Measurements from ENCODE around the gene ORM1.

Gene ORM1

GRCh38 chr9:114314256-114314867 lies 8.5 kb upstream of the ORM1 start:
- TF ChIP-seq, protein P1, sequence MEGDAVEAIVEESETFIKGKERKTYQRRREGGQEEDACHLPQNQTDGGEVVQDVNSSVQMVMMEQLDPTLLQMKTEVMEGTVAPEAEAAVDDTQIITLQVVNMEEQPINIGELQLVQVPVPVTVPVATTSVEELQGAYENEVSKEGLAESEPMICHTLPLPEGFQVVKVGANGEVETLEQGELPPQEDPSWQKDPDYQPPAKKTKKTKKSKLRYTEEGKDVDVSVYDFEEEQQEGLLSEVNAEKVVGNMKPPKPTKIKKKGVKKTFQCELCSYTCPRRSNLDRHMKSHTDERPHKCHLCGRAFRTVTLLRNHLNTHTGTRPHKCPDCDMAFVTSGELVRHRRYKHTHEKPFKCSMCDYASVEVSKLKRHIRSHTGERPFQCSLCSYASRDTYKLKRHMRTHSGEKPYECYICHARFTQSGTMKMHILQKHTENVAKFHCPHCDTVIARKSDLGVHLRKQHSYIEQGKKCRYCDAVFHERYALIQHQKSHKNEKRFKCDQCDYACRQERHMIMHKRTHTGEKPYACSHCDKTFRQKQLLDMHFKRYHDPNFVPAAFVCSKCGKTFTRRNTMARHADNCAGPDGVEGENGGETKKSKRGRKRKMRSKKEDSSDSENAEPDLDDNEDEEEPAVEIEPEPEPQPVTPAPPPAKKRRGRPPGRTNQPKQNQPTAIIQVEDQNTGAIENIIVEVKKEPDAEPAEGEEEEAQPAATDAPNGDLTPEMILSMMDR (IDR thresholded peaks at IDR 0.05; ENCODE audit: low read length, missing control alignments): no peak
- no peak for DNase-seq (ENCODE audit: low read depth)
- H3K4me3 ChIP-seq (replicated peaks; ENCODE audit: low read depth, low read length): no peak overlapping the region

DNA sequence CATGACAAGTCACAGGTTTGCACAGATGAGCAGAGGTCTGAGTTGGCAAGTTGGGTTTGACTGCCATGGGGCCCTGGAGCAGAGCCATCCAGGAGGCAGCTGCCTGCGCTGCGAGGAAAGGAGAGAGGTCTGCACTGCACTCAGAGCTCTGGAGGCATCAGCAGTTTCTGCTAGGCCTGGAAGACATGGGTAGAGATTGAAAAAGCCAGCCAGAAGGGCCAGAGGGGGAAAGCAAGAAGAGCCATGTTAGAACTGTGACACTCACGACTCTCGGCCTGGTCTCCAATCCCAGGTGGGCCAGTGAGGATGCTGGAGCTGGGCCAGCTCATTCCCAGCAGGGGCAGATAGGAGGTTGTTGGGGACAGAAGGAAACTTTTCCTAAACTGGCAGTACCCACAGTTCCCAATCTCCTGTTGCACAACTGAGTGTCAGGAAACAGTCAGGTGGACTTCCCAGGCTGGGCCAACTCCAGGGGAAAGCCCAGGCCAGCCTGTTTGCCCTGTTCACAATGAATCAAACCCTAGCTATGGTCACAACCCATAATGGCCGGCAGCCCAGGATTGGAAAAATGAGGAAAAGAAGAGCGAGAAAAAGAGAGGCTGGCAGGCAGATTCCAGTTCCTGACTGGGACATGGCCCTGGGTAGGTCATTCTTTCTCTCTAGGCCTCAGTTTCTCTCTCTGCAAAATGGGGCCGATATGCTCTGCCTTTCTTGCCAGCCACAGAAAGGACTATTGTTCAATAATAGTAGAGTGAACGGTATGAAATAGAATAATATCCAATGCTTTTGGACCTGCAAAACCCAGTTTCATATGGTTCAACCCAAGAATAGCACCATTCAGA lies 7.8 kb upstream of the ORM1 start:
- no peak overlapping the region for H3K4me3 ChIP-seq (replicated peaks; ENCODE audit: low read depth, low read length)
- DNase-seq (ENCODE audit: low read depth): no peak
- TF ChIP-seq, protein P1 (IDR thresholded peaks at IDR 0.05; ENCODE audit: low read length, missing control alignments): no peak

GRCh38 chr9:114315723-114316363 lies 7.1 kb upstream of the ORM1 start:
- TF ChIP-seq, protein P1 (IDR thresholded peaks at IDR 0.05; ENCODE audit: low read length, missing control alignments): no peak
- DNase-seq (ENCODE audit: low read depth): no peak
- H3K4me3 ChIP-seq (replicated peaks; ENCODE audit: low read depth, low read length): no peak overlapping the region

GRCh38 chr9:114316605-114317230 lies 6.2 kb upstream of the ORM1 start:
- no peak for DNase-seq (ENCODE audit: low read depth)
- TF ChIP-seq, protein P1 (IDR thresholded peaks at IDR 0.05; ENCODE audit: low read length, missing control alignments): no peak
- H3K4me3 ChIP-seq (replicated peaks; ENCODE audit: low read depth, low read length): no peak overlapping the region

DNA sequence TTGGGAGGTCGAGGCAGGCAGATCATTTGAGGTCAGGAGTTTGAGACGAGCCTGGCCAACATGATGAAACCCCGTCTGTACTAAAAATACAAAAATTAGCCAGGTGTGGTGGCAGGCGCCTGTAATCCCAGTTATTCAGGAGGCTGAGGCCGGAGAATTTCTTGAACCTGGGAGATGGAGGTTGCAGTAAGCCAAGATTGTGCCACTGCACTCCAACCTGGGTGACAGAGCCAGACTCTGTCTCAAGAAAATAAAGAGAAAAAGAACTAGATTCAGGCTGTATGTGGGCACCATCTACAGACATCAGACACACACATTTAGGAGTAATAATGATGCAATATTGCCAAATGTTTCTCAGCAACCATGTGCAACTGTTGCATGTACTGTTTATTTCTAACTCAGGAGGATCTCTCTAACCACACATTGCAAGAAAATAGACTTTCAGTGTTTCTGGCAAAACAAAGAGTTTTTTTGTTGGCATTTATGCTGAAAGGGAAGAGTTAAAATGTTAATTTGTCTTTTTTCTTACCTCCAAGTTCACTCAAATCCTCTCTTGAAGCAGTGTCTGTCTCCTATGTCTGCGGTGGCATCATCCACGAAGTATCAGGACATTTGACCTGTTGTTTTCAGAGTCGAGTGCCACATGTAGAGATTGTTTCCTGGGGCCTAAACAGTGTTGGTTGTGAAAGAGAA lies 5.1 kb upstream of the ORM1 start:
- DNase-seq (ENCODE audit: low read depth): peak; percentile 68
- TF ChIP-seq, protein P1 (IDR thresholded peaks at IDR 0.05; ENCODE audit: low read length, missing control alignments): no peak
- H3K4me3 ChIP-seq (replicated peaks; ENCODE audit: low read depth, low read length): no peak overlapping the region

- DNase-seq (ENCODE audit: low read depth): no peak
Observed at GRCh38 chr9:114318416-114318815, 4.5 kb upstream of the ORM1 start.

More at GRCh38 chr9:114318416-114318815, 4.5 kb upstream of the ORM1 start:
- TF ChIP-seq, protein P1 (IDR thresholded peaks at IDR 0.05; ENCODE audit: low read length, missing control alignments): no peak
- H3K4me3 ChIP-seq (replicated peaks; ENCODE audit: low read depth, low read length): no peak overlapping the region
